IMR-90 (cell line): Measurements from ENCODE around the gene TENM4.

Experiments used
- BHLHE40 ChIP-seq: fragments of 150-350 bp; IDR thresholded peaks from 2 replicates; pipeline ENCODE4 v1.6.1; 2016; ENCODE audit warnings: mild to moderate bottlenecking, low read depth, low read length
- ELK1 ChIP-seq: fragments of 150-350 bp; IDR thresholded peaks from 2 replicates; pipeline ENCODE4 v1.6.1; 2016; ENCODE audit warnings: low read depth, mild to moderate bottlenecking, low read length, moderate library complexity, borderline replicate concordance
- MAZ ChIP-seq: IDR thresholded peaks from 2 replicates; pipeline ENCODE4 v1.6.1; 2012; ENCODE audit warnings: low read depth, mild to moderate bottlenecking, low read length, improper control_type of control experiment, moderate library complexity, borderline replicate concordance
- MXI1 ChIP-seq: IDR thresholded peaks from 2 replicates; pipeline ENCODE4 v1.6.1; 2012; ENCODE audit warnings: low read depth, mild to moderate bottlenecking, low read length, moderate library complexity, borderline replicate concordance
- POLR2A ChIP-seq: IDR thresholded peaks from 2 replicates; pipeline ENCODE4 v1.6.1; 2012; ENCODE audit warnings: mild to moderate bottlenecking, low read depth, low read length
- RAD21 ChIP-seq: IDR thresholded peaks from 2 replicates; pipeline ENCODE4 v1.6.1; 2012; ENCODE audit warnings: low read length, improper control_type of control experiment
- RCOR1 ChIP-seq: IDR thresholded peaks from 2 replicates; pipeline ENCODE4 v1.6.1; 2012; ENCODE audit warnings: mild to moderate bottlenecking, low read length, improper control_type of control experiment; ENCODE audit not compliant: insufficient replicate concordance
- SMC3 ChIP-seq: fragments of 150-350 bp; IDR thresholded peaks from 2 replicates; pipeline ENCODE4 v1.6.1; 2016; ENCODE audit warnings: low read depth, mild to moderate bottlenecking, antibody characterized with exemption, low read length, moderate library complexity
- USF2 ChIP-seq: fragments of 150-350 bp; IDR thresholded peaks from 2 replicates; pipeline ENCODE4 v1.6.1; 2017; ENCODE audit warnings: mild to moderate bottlenecking, antibody characterized with exemption, low read length, low read depth
- TF ChIP-seq, protein P1 (sequence below): conservative IDR thresholded peaks from 2 replicates; pipeline ENCODE4 v1.5.1; 2012; ENCODE audit warnings: mild to moderate bottlenecking, low read depth, low read length, improper control_type of control experiment

- TF ChIP-seq, protein P1, sequence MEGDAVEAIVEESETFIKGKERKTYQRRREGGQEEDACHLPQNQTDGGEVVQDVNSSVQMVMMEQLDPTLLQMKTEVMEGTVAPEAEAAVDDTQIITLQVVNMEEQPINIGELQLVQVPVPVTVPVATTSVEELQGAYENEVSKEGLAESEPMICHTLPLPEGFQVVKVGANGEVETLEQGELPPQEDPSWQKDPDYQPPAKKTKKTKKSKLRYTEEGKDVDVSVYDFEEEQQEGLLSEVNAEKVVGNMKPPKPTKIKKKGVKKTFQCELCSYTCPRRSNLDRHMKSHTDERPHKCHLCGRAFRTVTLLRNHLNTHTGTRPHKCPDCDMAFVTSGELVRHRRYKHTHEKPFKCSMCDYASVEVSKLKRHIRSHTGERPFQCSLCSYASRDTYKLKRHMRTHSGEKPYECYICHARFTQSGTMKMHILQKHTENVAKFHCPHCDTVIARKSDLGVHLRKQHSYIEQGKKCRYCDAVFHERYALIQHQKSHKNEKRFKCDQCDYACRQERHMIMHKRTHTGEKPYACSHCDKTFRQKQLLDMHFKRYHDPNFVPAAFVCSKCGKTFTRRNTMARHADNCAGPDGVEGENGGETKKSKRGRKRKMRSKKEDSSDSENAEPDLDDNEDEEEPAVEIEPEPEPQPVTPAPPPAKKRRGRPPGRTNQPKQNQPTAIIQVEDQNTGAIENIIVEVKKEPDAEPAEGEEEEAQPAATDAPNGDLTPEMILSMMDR: no peak
- TF ChIP-seq POLR2A (no peak), SMC3 (no peak), MAZ (no peak), USF2 (no peak), RAD21 (no peak), BHLHE40 (no peak), MXI1 (no peak), RCOR1 (no peak), ELK1 (no peak)
Measured at GRCh38 chr11:79160791-79161403, 279.9 kb downstream of the TENM4 start.
